ENCODE data around the gene PTPRD.

- TF ChIP-seq CTCF (IDR thresholded peaks at IDR 0.05; ENCODE audit: insufficient read depth, low read length, poor library complexity, severe bottlenecking) (no peak), EZH2phosphoT487 (conservative IDR thresholded peaks at IDR 0.05; ENCODE audit: low read length) (no peak)
Measured at GRCh38 chr9:8668231-8668630, 1944.6 kb downstream of the PTPRD start.
